ENCODE results near the gene RAB31. TPM values are rescaled to one million over a fixed set of nuclear protein-coding genes. Genes with fewer than 3 reads are reported as not detected.

The RAB31 gene
- total and polyA plus RNA-seq, 4 experiments from 2014 or later, result 0.07 to 1.8 (median 1.4) TPM

DNA sequence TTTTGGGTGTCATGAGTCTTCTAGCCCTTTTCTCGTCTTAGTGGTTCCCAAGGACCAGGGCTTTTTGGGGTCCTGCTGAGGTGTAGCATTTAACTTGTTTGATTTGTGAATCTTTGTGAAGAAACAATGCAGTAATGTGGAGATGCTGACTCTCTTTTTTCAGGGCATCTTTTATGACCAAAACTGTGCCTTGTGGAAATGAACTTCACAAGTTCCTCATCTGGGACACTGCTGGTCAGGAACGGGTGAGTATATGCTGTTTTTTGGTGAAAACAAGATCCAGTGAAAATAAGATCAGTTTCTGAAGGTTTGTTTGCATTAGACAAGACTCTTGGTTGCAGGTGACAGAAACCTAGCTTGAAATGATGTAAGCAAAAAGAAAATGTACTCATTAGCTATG is 83.9 kb downstream of the RAB31 start:
- Histone ChIP-seq H3K27ac (ENCODE audit: low read depth, low read length) (no peak overlapping the region), H3K4me1 (ENCODE audit: insufficient read depth, low read length) (no peaks in the 10 kb centered on the region), H3K36me3 (ENCODE audit: insufficient read depth, low read length) (no peaks in the 10 kb centered on the region), H3K4me3 (ENCODE audit: low read length in 2 of 2) (no peak overlapping the region), H3K9me3 (ENCODE audit: control insufficient read depth in 1 of 2, low read length in 2 of 2) (no peaks in the 10 kb centered on the region), H3K27me3 (ENCODE audit: insufficient read depth, low read length) (no peaks in the 10 kb centered on the region)
- Mint-ChIP-seq H3K27me3 (peaks cover 0 to 5% of the 10 kb centered on the region in 2 donors), H3K36me3 (no peaks in the 10 kb centered on the region), H3K9me3 (peaks cover 0 to 12% (median 3%) of the 10 kb centered on the region in 8 donors), H3K27ac (no peak overlapping the region), H3K4me1 (no peaks in the 10 kb centered on the region), H3K4me3 (no peak overlapping the region)
- intact Hi-C loops (cut with micrococcal nuclease), result no loop called here
- DNase-seq, result no peak
- POLR2A ChIA-PET (ENCODE audit: partially characterized antibody), result no interaction called here
- CTCF ChIA-PET (ENCODE audit: partially characterized antibody), result no interaction called here

DNA sequence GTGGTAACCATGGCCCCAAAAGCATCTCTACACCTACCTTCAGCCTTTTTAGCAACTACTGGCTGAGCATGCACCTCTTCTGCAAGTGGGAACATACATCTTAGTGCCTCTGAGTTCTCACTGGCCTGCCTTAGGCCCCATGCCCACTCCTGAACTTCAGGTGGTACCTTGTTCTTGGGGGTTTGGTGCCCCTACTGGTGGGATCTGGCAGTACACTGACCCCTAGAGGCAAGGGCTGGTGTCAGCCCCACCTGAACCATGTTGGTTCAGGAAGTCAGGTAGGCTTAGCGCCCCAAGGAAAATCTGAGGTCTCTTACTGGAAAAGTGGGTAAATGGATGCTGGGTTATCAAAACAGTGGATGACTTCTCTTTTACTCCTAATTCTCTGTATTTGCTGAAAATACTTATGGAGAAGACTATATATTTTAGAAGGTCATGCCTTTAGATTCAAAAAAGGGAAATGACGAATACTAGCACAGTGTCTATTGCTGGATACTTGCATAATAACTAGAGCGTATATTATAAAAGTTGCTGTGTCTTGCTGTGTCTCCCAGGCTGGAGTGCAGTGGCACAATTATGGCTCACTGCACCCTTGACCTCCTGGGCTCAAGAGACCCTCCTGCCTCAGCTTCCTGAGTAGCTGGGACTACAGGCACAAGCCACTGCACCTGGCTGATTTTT is 84.6 kb downstream of the RAB31 start:
- peaks cover 0 to 5% (median 3%) of the 10 kb centered on the region in 8 donors for H3K9me3 Mint-ChIP-seq
- intact Hi-C loops (cut with micrococcal nuclease), result no loop called here
- ChIA-PET CTCF (ENCODE audit: partially characterized antibody) (no interaction called here), POLR2A (ENCODE audit: partially characterized antibody) (no interaction called here)
- Histone ChIP-seq H3K4me1 (ENCODE audit: insufficient read depth, low read length) (no peaks in the 10 kb centered on the region), H3K36me3 (ENCODE audit: insufficient read depth, low read length) (no peaks in the 10 kb centered on the region), H3K9me3 (ENCODE audit: control insufficient read depth in 1 of 2, low read length in 2 of 2) (no peaks in the 10 kb centered on the region), H3K27ac (ENCODE audit: low read depth, low read length) (no peak overlapping the region), H3K27me3 (ENCODE audit: insufficient read depth, low read length) (no peaks in the 10 kb centered on the region), H3K4me3 (ENCODE audit: low read length in 2 of 2) (no peak overlapping the region)
- no peak overlapping the region for H3K27ac Mint-ChIP-seq
- no peaks in the 10 kb centered on the region for H3K36me3 Mint-ChIP-seq
- no peak overlapping the region for H3K4me3 Mint-ChIP-seq
- H3K27me3 Mint-ChIP-seq, result peaks cover 0 to 5% of the 10 kb centered on the region in 2 donors
- DNase-seq, result no peak
- no peaks in the 10 kb centered on the region for H3K4me1 Mint-ChIP-seq

DNA sequence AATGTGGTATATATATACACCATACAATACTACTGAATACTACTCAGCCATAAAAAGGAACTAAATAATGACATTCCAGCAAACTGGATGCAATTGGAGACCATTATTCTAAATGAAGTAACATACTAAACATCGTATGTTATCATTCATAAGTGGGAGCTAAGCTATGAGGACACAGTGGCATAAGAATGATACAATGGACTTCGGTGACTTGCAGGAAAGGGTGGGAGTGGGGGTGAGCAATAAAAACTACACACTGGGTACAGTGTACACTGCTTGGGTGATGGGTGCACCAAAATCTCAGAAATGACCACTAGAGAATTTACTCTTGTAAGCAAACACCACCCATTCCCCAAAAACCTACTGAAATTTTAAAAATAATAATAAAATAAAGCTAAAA is 87.9 kb downstream of the RAB31 start:
- no peak for DNase-seq
- POLR2A ChIA-PET (ENCODE audit: partially characterized antibody), result no interaction called here
- no peaks in the 10 kb centered on the region for H3K36me3 Mint-ChIP-seq
- no peak overlapping the region for H3K4me3 Mint-ChIP-seq
- peaks cover 0 to 3% (median 0%) of the 10 kb centered on the region in 8 donors for H3K9me3 Mint-ChIP-seq
- no peaks in the 10 kb centered on the region for H3K27me3 ChIP-seq (ENCODE audit: insufficient read depth, low read length)
- peaks cover 0 to 2% of the 10 kb centered on the region in 2 donors for H3K27me3 Mint-ChIP-seq
- H3K27ac ChIP-seq (ENCODE audit: low read depth, low read length), result no peak overlapping the region
- H3K27ac Mint-ChIP-seq, result no peak overlapping the region
- no peaks in the 10 kb centered on the region for H3K36me3 ChIP-seq (ENCODE audit: insufficient read depth, low read length)
- no peak overlapping the region for H3K4me3 ChIP-seq (ENCODE audit: low read length in 2 of 2)
- no peaks in the 10 kb centered on the region for H3K9me3 ChIP-seq (ENCODE audit: control insufficient read depth in 1 of 2, low read length in 2 of 2)
- intact Hi-C loops (cut with micrococcal nuclease), result no loop called here
- CTCF ChIA-PET (ENCODE audit: partially characterized antibody), result no interaction called here
- H3K4me1 ChIP-seq (ENCODE audit: insufficient read depth, low read length), result no peaks in the 10 kb centered on the region
- H3K4me1 Mint-ChIP-seq, result no peaks in the 10 kb centered on the region

DNA sequence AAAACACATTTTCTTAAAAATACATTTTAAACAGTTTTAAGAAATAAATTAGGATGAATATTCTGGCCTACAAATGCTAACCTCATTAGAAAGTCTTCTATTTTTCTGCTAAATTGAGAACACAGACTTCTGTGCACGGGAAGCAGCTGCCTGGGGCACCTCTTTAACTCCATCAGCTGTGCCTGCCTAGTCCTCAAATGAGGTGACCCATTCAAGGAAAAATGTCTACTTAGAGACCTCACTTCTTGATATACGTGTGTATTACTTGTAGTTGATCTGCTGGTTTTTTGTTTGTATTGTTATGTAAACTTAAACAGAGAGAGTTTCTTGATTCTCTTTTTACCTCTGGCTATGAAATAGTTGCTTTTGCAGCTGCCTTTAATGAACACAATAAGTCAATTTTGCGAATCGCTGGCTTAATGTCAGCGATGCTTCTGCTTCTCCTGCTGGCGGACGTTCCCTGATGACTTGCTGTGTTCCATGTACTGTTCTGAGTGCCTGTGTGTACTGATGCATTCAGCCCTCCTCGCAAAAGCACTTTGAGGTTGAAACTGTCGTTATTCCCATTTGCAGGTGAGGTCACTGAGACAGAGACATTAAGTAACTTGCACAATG is 88.9 kb downstream of the RAB31 start:
- no peaks in the 10 kb centered on the region for H3K4me1 ChIP-seq (ENCODE audit: insufficient read depth, low read length)
- Mint-ChIP-seq H3K27ac (no peak overlapping the region), H3K4me1 (no peaks in the 10 kb centered on the region), H3K36me3 (no peaks in the 10 kb centered on the region), H3K4me3 (no peak overlapping the region), H3K9me3 (peaks cover 0 to 3% (median 0%) of the 10 kb centered on the region in 8 donors), H3K27me3 (peaks cover 2 to 4% of the 10 kb centered on the region in 2 donors)
- ChIA-PET CTCF (ENCODE audit: partially characterized antibody) (interaction anchor here (1.4 kb wide), 1 partner anchor 23 kb away, joined by 3 read pairs; no protein-coding TSS in a partner anchor), POLR2A (ENCODE audit: partially characterized antibody) (no interaction called here)
- intact Hi-C loops (cut with micrococcal nuclease), result no loop called here
- DNase-seq, result no peak
- H3K27me3 ChIP-seq (ENCODE audit: insufficient read depth, low read length), result no peaks in the 10 kb centered on the region
- no peaks in the 10 kb centered on the region for H3K36me3 ChIP-seq (ENCODE audit: insufficient read depth, low read length)
- no peaks in the 10 kb centered on the region for H3K9me3 ChIP-seq (ENCODE audit: control insufficient read depth in 1 of 2, low read length in 2 of 2)
- no peak overlapping the region for H3K4me3 ChIP-seq (ENCODE audit: low read length in 2 of 2)
- no peak overlapping the region for H3K27ac ChIP-seq (ENCODE audit: low read depth, low read length)

DNA sequence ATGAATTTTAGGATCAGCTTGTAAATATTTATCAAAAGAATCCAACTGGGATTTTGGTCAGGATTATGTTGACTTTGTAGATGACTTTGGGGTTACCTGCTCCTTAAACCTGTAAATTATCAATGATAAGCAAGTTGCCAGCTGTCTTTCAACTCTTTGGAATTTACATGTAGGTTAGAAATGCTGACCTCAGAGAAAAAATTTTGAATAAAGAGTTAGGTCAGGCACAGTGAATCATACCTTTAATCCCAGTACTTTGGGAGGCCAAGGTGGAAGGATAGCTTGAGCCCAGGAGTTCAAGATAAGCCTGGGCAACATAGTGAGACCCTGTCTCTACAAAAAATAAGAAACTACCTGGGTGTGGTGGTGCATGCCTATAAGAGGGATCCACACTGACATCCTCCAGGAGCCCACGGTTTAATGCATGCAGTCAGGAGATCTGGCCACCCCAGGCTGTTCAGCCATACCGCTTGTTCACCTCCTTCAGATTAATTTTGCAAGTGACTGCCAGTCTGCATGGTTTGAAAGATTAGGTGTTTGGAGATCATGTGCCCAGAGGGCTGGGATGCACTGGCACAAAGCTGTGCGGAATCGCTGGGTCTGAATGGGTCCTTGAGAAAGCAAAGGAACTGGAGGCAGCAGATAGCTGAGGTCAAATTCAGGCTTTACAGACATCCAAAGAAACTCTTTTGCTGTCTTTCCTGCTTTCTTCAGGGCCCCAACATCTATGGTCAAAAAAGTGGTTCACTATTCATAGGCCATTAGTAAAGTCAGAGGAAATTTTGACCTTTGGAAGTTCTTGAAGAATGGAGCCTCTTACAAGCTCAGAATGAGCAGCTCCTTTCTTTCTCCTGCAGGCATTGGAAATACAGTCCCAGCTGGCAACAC is 94.3 kb downstream of the RAB31 start:
- no peaks in the 10 kb centered on the region for H3K4me1 ChIP-seq (ENCODE audit: insufficient read depth, low read length)

DNA sequence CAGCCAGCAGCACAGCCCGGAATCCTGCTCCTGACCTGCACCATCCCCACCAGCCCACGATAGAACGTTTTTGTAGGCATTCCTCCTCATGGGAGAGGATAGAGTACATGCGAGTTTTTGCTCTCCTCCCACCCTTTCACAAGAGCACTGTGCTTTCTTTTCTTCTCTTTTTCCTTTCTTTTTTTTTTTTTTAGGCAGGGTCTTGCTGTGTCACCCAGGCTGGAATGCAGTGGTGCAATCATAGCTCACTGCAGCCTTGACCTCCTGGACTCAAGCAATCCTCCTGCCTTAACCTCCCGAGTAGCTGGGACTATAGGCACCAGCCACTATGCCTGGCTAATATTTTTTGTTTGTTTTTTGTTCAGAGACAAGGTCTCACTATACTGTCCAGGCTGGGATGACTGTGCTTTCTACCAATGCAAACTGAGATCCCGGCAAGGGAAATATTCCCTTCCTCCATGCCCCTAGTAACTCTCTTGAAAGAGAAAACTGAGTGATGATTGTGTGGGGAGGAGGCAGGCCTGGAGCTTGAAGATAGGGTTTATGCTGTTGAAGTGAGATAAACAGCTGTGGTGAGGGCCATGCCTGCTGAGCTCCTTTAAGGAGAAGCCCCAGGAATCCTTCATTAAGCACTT is 95.1 kb downstream of the RAB31 start:
- intact Hi-C loops (cut with micrococcal nuclease), result no loop called here
- no peak overlapping the region for H3K27ac ChIP-seq (ENCODE audit: low read depth, low read length)
- H3K4me1 ChIP-seq (ENCODE audit: insufficient read depth, low read length), result no peaks in the 10 kb centered on the region
- Mint-ChIP-seq H3K27me3 (peaks cover 7 to 10% of the 10 kb centered on the region in 2 donors), H3K27ac (no peak overlapping the region), H3K9me3 (peaks cover 0 to 5% (median 2%) of the 10 kb centered on the region in 8 donors), H3K36me3 (no peaks in the 10 kb centered on the region), H3K4me3 (no peak overlapping the region), H3K4me1 (no peaks in the 10 kb centered on the region)
- H3K4me3 ChIP-seq (ENCODE audit: low read length in 2 of 2), result no peak overlapping the region
- no peak for DNase-seq
- POLR2A ChIA-PET (ENCODE audit: partially characterized antibody), result no interaction called here
- CTCF ChIA-PET (ENCODE audit: partially characterized antibody), result no interaction called here
- H3K36me3 ChIP-seq (ENCODE audit: insufficient read depth, low read length), result no peaks in the 10 kb centered on the region
- no peaks in the 10 kb centered on the region for H3K27me3 ChIP-seq (ENCODE audit: insufficient read depth, low read length)
- H3K9me3 ChIP-seq (ENCODE audit: control insufficient read depth in 1 of 2, low read length in 2 of 2), result no peaks in the 10 kb centered on the region

More for the DNA sequence above, 94.3 kb downstream of the RAB31 start:
- no peaks in the 10 kb centered on the region for H3K9me3 ChIP-seq (ENCODE audit: control insufficient read depth in 1 of 2, low read length in 2 of 2)
- no peak for DNase-seq
- intact Hi-C loops (cut with micrococcal nuclease), result no loop called here
- H3K36me3 ChIP-seq (ENCODE audit: insufficient read depth, low read length), result no peaks in the 10 kb centered on the region
- Mint-ChIP-seq H3K27ac (no peak overlapping the region), H3K9me3 (peaks cover 0 to 5% (median 2%) of the 10 kb centered on the region in 8 donors), H3K36me3 (no peaks in the 10 kb centered on the region), H3K27me3 (peaks cover 7 to 10% of the 10 kb centered on the region in 2 donors), H3K4me3 (no peak overlapping the region), H3K4me1 (no peaks in the 10 kb centered on the region)
- ChIA-PET CTCF (ENCODE audit: partially characterized antibody) (no interaction called here), POLR2A (ENCODE audit: partially characterized antibody) (no interaction called here)
- no peaks in the 10 kb centered on the region for H3K27me3 ChIP-seq (ENCODE audit: insufficient read depth, low read length)
- no peak overlapping the region for H3K4me3 ChIP-seq (ENCODE audit: low read length in 2 of 2)
- no peak overlapping the region for H3K27ac ChIP-seq (ENCODE audit: low read depth, low read length)

Measured in CD4-positive, alpha-beta memory T cell (primary cell).